ENCODE measurements around the gene EPN1.

DNA sequence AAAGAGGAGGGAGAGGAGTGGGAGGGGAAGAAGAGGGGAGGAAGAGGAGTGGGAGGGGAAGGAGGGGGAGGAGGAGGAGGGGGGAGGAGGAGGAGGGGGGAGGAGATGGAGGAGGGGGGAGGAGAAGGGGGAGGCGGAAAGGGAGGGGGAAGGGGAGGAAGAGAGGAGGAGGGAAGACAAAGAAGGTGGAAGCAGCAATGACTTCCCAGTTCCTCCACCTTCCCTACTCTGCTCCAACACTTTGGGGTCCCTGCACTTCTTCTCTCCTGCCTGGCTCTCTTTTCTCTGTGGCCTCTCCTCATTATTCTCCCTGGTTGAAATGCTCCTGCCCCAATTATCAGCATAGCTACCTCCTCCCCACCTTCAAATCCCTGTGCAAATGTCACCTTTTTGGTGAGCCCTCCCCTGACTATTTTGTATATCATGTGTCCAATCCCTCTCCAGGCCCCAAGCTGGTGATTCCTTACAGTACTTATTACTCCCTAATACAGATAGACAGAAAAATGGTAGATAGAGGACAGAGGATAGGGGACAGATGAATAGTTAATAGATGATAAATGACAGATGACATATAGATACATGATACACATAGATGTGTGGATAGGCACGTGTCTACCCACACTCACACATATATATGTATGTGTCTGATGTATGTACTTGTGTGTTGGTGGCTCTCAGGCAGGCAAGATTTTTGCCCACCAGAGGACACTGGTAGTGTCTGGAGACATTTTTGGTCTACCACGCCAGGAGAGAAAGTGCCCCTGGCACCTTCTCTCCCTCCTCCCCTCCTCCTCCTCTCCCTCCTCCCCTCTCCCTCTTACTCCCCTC lies 38.0 kb downstream of the EPN1 start:
- TF ChIP-seq, protein P1, sequence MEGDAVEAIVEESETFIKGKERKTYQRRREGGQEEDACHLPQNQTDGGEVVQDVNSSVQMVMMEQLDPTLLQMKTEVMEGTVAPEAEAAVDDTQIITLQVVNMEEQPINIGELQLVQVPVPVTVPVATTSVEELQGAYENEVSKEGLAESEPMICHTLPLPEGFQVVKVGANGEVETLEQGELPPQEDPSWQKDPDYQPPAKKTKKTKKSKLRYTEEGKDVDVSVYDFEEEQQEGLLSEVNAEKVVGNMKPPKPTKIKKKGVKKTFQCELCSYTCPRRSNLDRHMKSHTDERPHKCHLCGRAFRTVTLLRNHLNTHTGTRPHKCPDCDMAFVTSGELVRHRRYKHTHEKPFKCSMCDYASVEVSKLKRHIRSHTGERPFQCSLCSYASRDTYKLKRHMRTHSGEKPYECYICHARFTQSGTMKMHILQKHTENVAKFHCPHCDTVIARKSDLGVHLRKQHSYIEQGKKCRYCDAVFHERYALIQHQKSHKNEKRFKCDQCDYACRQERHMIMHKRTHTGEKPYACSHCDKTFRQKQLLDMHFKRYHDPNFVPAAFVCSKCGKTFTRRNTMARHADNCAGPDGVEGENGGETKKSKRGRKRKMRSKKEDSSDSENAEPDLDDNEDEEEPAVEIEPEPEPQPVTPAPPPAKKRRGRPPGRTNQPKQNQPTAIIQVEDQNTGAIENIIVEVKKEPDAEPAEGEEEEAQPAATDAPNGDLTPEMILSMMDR (IDR thresholded peaks at IDR 0.05 in 4 of 5, conservative IDR thresholded peaks at IDR 0.05 in 1 of 5) = no peak
- no peak for TF ChIP-seq POLR2A (IDR thresholded peaks at IDR 0.05)

Measured in gastrocnemius medialis (tissue), 4 donors.